Measurements from ENCODE around the gene SH3GLB2. TPM values are rescaled to one million over a fixed set of nuclear protein-coding genes. Genes with fewer than 3 reads are reported as not detected.
A peak's percentile ranks its signal among the peaks of the same experiment; 100 is the strongest.

SH3GLB2 gene
- total and polyA plus RNA-seq, 10 of the 15 experiments (the other 5 are each of a cell fraction or from before 2014, with no cell fraction given), result 0.21 to 61.3 (median 30.8) TPM

GRCh38 chr9:129038109-129038852, 10.2 kb upstream of the SH3GLB2 start:
- in situ Hi-C loops (cut with MboI) (no loop called here), intact Hi-C loops (cut with micrococcal nuclease; ENCODE audit: unreplicated experiment) (no loop called here)
- ChIA-PET SMC1A (ENCODE audit: uncharacterized antibody, unreplicated experiment) (interaction anchor here (0.8 to 1.3 kb wide), 2 partner anchors 8 to 16 kb away, joined by 3 read pairs; no protein-coding TSS in a partner anchor), POLR2A (interaction anchor here (0.6 to 0.9 kb wide), 5 partner anchors 13 to 671 kb away, joined by 4 to 6 read pairs (median 6); no protein-coding TSS in a partner anchor), CTCF (interaction anchor here (0.6 to 1.8 kb wide), 6 partner anchors 9 to 587 kb away, joined by 3 to 5 read pairs (median 4); partner anchors contain the start of gene ENDOG), RAD21 (ENCODE audit: unreplicated experiment) (interaction anchor here (0.7 kb wide), 1 partner anchor 73 kb away, joined by 3 read pairs; the partner anchor contains the start of gene PTPA)
- no peak overlapping the region for H2AFZ ChIP-seq (ENCODE audit: control insufficient read depth, low read depth, low read length)
- H4K20me1 ChIP-seq (ENCODE audit: control insufficient read depth, insufficient read depth), result no peaks in the 10 kb centered on the region
- no peak for FAIRE-seq
- H3K4me1 ChIP-seq (ENCODE audit: control insufficient read depth, insufficient read depth, low read length), result peaks cover 17% of the 10 kb centered on the region
- WGBS (ENCODE audit: insufficient coverage, insufficient replicate concordance, low lambda C conversion rate, missing lambda C conversion rate), result 63% methylated on average over 7 of the region's 8 CpGs
- ATAC-seq, result no peak
- TF ChIP-seq RAD51 (IDR thresholded peaks at IDR 0.05) (no peak), ZNF592 (IDR thresholded peaks at IDR 0.05) (no peak), ZSCAN29 (IDR thresholded peaks at IDR 0.05) (no peak), SREBF1 (IDR thresholded peaks at IDR 0.05; ENCODE audit: low read length) (no peak), SMAD1 (IDR thresholded peaks at IDR 0.05; ENCODE audit: low read depth, partially characterized antibody) (no peak), MTA3 (IDR thresholded peaks at IDR 0.05; ENCODE audit: borderline replicate concordance, low read length) (no peak), ASH2L (IDR thresholded peaks at IDR 0.05; ENCODE audit: borderline replicate concordance, low read depth) (no peak), STAT1 (conservative IDR thresholded peaks at IDR 0.05) (no peak), GABPA (IDR thresholded peaks at IDR 0.05; ENCODE audit: low read depth) (no peak), RELB (IDR thresholded peaks at IDR 0.05; ENCODE audit: low read depth) (no peak), FOXK2 (IDR thresholded peaks at IDR 0.05) (no peak), POU2F2 (IDR thresholded peaks at IDR 0.05; ENCODE audit: borderline replicate concordance, low read depth, low read length) (no peak), MEF2A (IDR thresholded peaks at IDR 0.05; ENCODE audit: insufficient read depth, low read depth, low read length) (no peak), RBBP5 (conservative IDR thresholded peaks at IDR 0.05) (no peak), NR2F1 (conservative IDR thresholded peaks at IDR 0.05) (no peak)
- peak overlapping the region; percentile 93 for H3K4me2 ChIP-seq (ENCODE audit: control insufficient read depth, insufficient read depth)
- peaks cover 19% of the 10 kb centered on the region for H3K79me2 ChIP-seq (ENCODE audit: control insufficient read depth, insufficient read depth, low read length)
- no peak overlapping the region for H3K4me3 ChIP-seq
- peak overlapping the region; percentile 69; the same call in 1 of the 2 replicates for H3K9ac ChIP-seq (ENCODE audit: control insufficient read depth, insufficient read depth, low read length)
- no TSS peak for BruUV-seq (replicated peaks)
- no peaks in the 10 kb centered on the region for H3K9me3 ChIP-seq (replicated peaks; ENCODE audit: control insufficient read depth, insufficient read depth, low read length)
- peaks cover 0 to 9% of the 10 kb centered on the region in 2 experiments; a peak in 3 of 4 replicates for H3K36me3 ChIP-seq (ENCODE audit: control insufficient read depth in 2 of 2, insufficient read depth in 2 of 2, low read length in 1 of 2)
- no peaks in the 10 kb centered on the region for H3K27me3 ChIP-seq (replicated peaks in 1 of 2; ENCODE audit: control insufficient read depth in 2 of 2, insufficient read depth in 2 of 2, low read length in 1 of 2)
- no peak overlapping the region for H3K27ac ChIP-seq (ENCODE audit: control insufficient read depth, insufficient read depth)
- no peak for DNase-seq (ENCODE audit: low read depth, low spot score)
